ENCODE results near the gene VIPR2.

VIPR2 gene

DNA sequence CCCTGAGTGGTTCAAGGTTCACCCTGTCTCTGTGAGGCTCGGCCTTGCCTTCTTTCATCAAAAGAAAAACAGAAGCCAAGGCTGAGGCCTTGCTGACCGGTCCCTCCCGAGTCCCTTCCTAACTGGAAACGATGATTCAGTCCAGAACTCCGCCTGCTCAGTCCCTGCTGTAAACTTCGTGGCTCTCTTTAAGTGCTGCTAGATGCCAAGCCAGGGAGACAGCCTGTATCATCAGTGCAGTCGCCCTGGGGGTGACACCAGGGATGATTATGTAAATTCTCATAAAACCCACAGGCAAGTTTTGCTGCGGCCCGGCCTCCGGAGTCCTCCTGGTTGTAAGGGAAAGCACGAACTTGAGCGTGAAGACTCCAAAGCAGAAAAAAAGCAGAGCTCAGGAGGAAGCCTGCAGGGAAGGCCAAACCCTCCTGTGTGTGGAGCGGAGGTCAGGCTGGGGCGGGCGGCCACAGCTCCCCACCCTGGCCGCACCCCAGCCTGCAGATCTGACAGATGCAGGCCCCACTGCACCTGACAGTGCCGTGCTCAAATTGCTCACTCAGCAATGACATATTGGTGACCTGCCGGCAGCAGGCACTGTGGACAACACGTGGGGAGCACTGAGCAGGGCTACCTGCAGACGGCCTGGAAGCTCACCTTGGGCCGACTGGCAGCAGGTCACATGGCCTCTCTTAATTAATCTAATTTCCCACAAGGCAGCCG, 164.9 kb downstream of the VIPR2 start:
- no peak for DNase-seq

DNA sequence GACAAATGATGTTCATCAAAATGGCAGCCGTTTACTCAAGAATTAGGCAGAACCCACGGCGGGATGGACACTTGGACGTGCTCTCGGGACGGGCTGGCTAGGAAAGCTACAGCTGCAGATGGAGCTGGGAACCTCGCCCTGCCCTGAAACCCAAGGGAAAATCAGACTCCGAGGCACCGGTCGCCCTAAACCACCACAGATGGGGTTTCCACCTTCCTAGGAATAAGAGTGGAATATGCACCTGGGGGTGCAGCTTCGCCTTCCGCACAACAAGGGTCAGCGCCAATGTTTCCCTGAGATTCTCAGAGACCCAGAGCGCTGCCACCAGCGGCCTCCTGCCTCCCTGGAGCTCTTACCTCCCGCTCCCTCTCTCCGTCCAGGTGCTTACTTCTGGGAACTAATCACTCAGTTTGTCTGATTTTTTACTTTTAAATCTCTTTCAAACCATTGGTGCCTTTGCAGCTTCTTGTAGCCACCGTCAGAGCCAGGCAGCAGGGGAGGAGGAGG, 165.6 kb downstream of the VIPR2 start:
- DNase-seq = no peak
